GM12878 (cell line): ENCODE results near the gene DPM3. TPM values are rescaled to one million over a fixed set of nuclear protein-coding genes. Genes with fewer than 3 reads are reported as not detected.

Experiments used
- ATAC-seq: fragments of 200-7000 bp; cut with Tn5 transposase; 3 replicates; pipeline ENCODE4 v1.9.1; 2020; ENCODE audit warnings: mild to moderate bottlenecking, moderate library complexity
- BruUV-seq: library from RNA; stranded (reverse); fragments of 400-500 nt; replicated peaks from 2 replicates; lab custom pipeline; 2021; lab: Mats Ljungman, UMichigan
- CTCF ChIA-PET: fragments of 300-600 bp; sonication (Branson Sonifier 250); formaldehyde crosslinking; extraction: SDS; loops from one replicate; lab custom pipeline; 2021; ENCODE audit warnings: inconsistent platforms; lab: Yijun Ruan, JAX
- POLR2A ChIA-PET: fragments of 350-600 bp; formaldehyde crosslinking; extraction: SDS; loops from one replicate; lab custom pipeline; 2021; ENCODE audit warnings: inconsistent platforms; lab: Charles Lee
- RAD21 ChIA-PET: fragments of 300-600 bp; sonication (Branson Sonifier 250); formaldehyde crosslinking; loops from one replicate; lab custom pipeline; 2023; ENCODE audit warnings: antibody characterized with exemption; ENCODE audit not compliant: unreplicated experiment; lab: Charles Lee
- SMC1A ChIA-PET: fragments of 300-600 bp; sonication (Branson Sonifier 250); formaldehyde crosslinking; loops from one replicate; lab custom pipeline; 2023; ENCODE audit not compliant: unreplicated experiment, uncharacterized antibody; lab: Charles Lee
- DNase-seq: peaks from one replicate; pipeline ENCODE4 v3.0.0-alpha.2; 2011; ENCODE audit warnings: low read depth, low spot score
- FAIRE-seq: peaks from 3 replicates; lab custom pipeline; 2011; peaks lifted over from hg19 to GRCh38; lab: Jason Lieb, UNC
- H2AFZ ChIP-seq: 2 replicates; pipeline ENCODE4 v1.6.0; 2011; ENCODE audit warnings: low read depth, low read length, control low read depth; ENCODE audit not compliant: control insufficient read depth
- H3K27ac ChIP-seq: 2 replicates; pipeline ENCODE4 v1.5.1; 2011; ENCODE audit warnings: control low read depth; ENCODE audit not compliant: control insufficient read depth, insufficient read depth
- H3K27me3 ChIP-seq, 2 experiments: replicated peaks in 1 of 2; 2 replicates each; pipeline versions ENCODE4 v1.6.0 to v1.6.1; 2011; ENCODE audit warnings: low read length in 1 of 2; ENCODE audit not compliant: control insufficient read depth in 2 of 2, insufficient read depth in 2 of 2
- H3K36me3 ChIP-seq, 2 experiments: 2 replicates each; pipeline ENCODE4 v1.5.1; 2011; ENCODE audit warnings: low read length in 1 of 2; ENCODE audit not compliant: control insufficient read depth in 2 of 2, insufficient read depth in 2 of 2
- H3K4me1 ChIP-seq: 2 replicates; pipeline ENCODE4 v1.6.1; 2011; ENCODE audit warnings: mild to moderate bottlenecking, low read length, moderate library complexity, mixed read lengths; ENCODE audit not compliant: control insufficient read depth, insufficient read depth
- H3K4me2 ChIP-seq: 2 replicates; pipeline ENCODE4 v1.6.0; 2011; ENCODE audit warnings: control low read depth; ENCODE audit not compliant: control insufficient read depth, insufficient read depth
- H3K4me3 ChIP-seq: fragments of 200-600 bp; sonication (generic); 2 replicates; pipeline ENCODE4 v1.5.1; 2016
- H3K79me2 ChIP-seq: 2 replicates; pipeline ENCODE4 v1.6.0; 2011; ENCODE audit warnings: low read length; ENCODE audit not compliant: control insufficient read depth, insufficient read depth
- H3K9ac ChIP-seq: 2 replicates; pipeline ENCODE4 v1.8.0; 2011; ENCODE audit warnings: low read length, control low read depth, mixed read lengths; ENCODE audit not compliant: control insufficient read depth, insufficient read depth
- H3K9me3 ChIP-seq: replicated peaks from 3 replicates; pipeline ENCODE4 v1.5.1; 2011; ENCODE audit warnings: mild to moderate bottlenecking, low read length; ENCODE audit not compliant: control insufficient read depth, insufficient read depth
- H4K20me1 ChIP-seq: 2 replicates; pipeline ENCODE4 v1.6.0; 2011; ENCODE audit not compliant: control insufficient read depth, insufficient read depth
- ATF7 ChIP-seq: fragments of 450-650 bp; IDR thresholded peaks from 2 replicates; pipeline ENCODE4 v1.6.1; 2016; ENCODE audit warnings: low read depth, mild to moderate bottlenecking
- BRCA1 ChIP-seq: IDR thresholded peaks from 2 replicates; pipeline ENCODE4 v1.6.1; 2011; ENCODE audit warnings: low read depth, low read length, improper control_type of control experiment
- CHD1 ChIP-seq: IDR thresholded peaks from 2 replicates; pipeline ENCODE4 v1.6.1; 2012; ENCODE audit warnings: low read depth, low read length, improper control_type of control experiment
- E4F1 ChIP-seq: fragments of 450-650 bp; IDR thresholded peaks from 2 replicates; pipeline ENCODE4 v1.6.1; 2018; ENCODE audit warnings: borderline replicate concordance, mild to moderate bottlenecking; ENCODE audit not compliant: partially characterized antibody
- PKNOX1 ChIP-seq: fragments of 450-650 bp; IDR thresholded peaks from 2 replicates; pipeline ENCODE4 v1.6.1; 2016; ENCODE audit warnings: mild to moderate bottlenecking
- ZSCAN29 ChIP-seq: fragments of 450-650 bp; IDR thresholded peaks from 2 replicates; pipeline ENCODE4 v1.6.1; 2017; ENCODE audit warnings: mild to moderate bottlenecking, moderate library complexity
- WGBS: methylation state at CpG from one replicate; pipeline ENCODE4 v1.1.6; 2016; ENCODE audit warnings: low lambda C conversion rate; ENCODE audit not compliant: insufficient replicate concordance, insufficient coverage; ENCODE audit errors: missing lambda C conversion rate; 5-methylcytosine and 5-hydroxymethylcytosine counted together
- in situ Hi-C: fragments of 300-500 bp; cut with MboI; formaldehyde crosslinking; loops from 9 replicates; pipeline ENCODE4 v1.14.3; 2018; ENCODE audit warnings: mixed read lengths
- intact Hi-C: fragments of 100-400 bp; cut with micrococcal nuclease; formaldehyde crosslinking; loops from one replicate; pipeline ENCODE4 v1.14.2; 2022; ENCODE audit not compliant: unreplicated experiment
- polyA plus RNA-seq, 11 experiments: library from polyadenylated mRNA; depleted of rRNA in 4 of 11; unstranded in 6 of 11; stranded (reverse) in 5 of 11; fragments of >200 nt; fragmentation: Nextera tagmentation in 4 of 11; fragmentation: Illumina TruSeq in 1 of 11; extraction: Ambion mirVana in 4 of 11; extraction: Trizol in 1 of 11; gene quantifications; 1 replicate in 1 of 11; 2 replicates in 10 of 11; pipeline versions ENCODE4 v1.2.1 to v1.2.3, GENCODE V29; 2011 to 2016; ENCODE audit warnings: inconsistent platforms in 2 of 11, missing spikeins in 2 of 11, low read depth in 1 of 11
- total RNA-seq, 4 experiments: library from RNA; depleted of rRNA in 3 of 4; stranded (reverse); fragments of >200 nt in 3 of 4; fragmentation: Illumina TruSeq in 1 of 4; extraction: Trizol in 1 of 4; gene quantifications; 2 replicates each; pipeline versions ENCODE4 v1.2.1 to v1.2.3, GENCODE V29; 2013 to 2021

The DPM3 gene
- total and polyA plus RNA-seq, 10 of the 15 experiments (the other 5 are each of a cell fraction or from before 2014, with no cell fraction given) = 5.9 to 78.7 (median 25.7) TPM

GRCh38 chr1:155110826-155111225 is 29.5 kb downstream of the DPM3 start:
- Histone ChIP-seq H2AFZ (no peak overlapping the region), H3K9ac (no peak overlapping the region), H3K27ac (no peak overlapping the region), H3K79me2 (no peaks in the 10 kb centered on the region), H3K36me3 (no peaks in the 10 kb centered on the region), H3K4me3 (no peak overlapping the region), H3K4me1 (no peaks in the 10 kb centered on the region), H3K9me3 (no peaks in the 10 kb centered on the region), H3K27me3 (no peaks in the 10 kb centered on the region), H3K4me2 (no peak overlapping the region), H4K20me1 (no peaks in the 10 kb centered on the region)
- DNase-seq (no peak), ATAC-seq (no peak), FAIRE-seq (no peak)
- ChIA-PET CTCF (interaction anchor here (1.1 to 2.5 kb wide), 4 partner anchors 15 to 62 kb away, joined by 4 to 11 read pairs (median 6); partner anchors contain the start of gene KRTCAP2), SMC1A (interaction anchor here (0.6 to 1.3 kb wide), 4 partner anchors 10 to 45 kb away, joined by 3 read pairs; no protein-coding TSS in a partner anchor), POLR2A (no interaction called here), RAD21 (no interaction called here)
- BruUV-seq = no TSS peak
- WGBS = under 1% methylated on average over 8 of the region's 8 CpGs
- in situ Hi-C loops (no loop called here), intact Hi-C loops (no loop called here)
- TF ChIP-seq BRCA1 (no peak), E4F1 (no peak), ATF7 (no peak), CHD1 (no peak), PKNOX1 (no peak), ZSCAN29 (no peak)
